Right atrium auricular region (tissue), 2 donors: ENCODE data around the gene SUMF1. TPM values are rescaled to one million over a fixed set of nuclear protein-coding genes. Genes with fewer than 3 reads are reported as not detected.

Source experiments
- DNase-seq: peaks from one replicate; pipeline ENCODE4 v3.0.0-alpha.2; 2019; ENCODE audit warnings: low spot score
- H3K27ac ChIP-seq, 2 donors: fragments of 200-600 bp; sonication (generic); 1 replicate in 1 of 2; 2 replicates in 1 of 2; pipeline ENCODE4 v1.5.1; 2016 to 2019
- H3K27me3 ChIP-seq, 2 donors: fragments of 200-600 bp; sonication (generic); one replicate each; pipeline versions ENCODE4 v1.5.1 to v1.6.0; 2017 to 2019
- H3K36me3 ChIP-seq: fragments of 200-600 bp; sonication (generic); one replicate; pipeline ENCODE4 v1.5.1; 2016
- H3K4me1 ChIP-seq, 2 donors: fragments of 200-600 bp; sonication (generic); one replicate each; pipeline versions ENCODE4 v1.5.1 to v1.6.0; 2017 to 2019
- H3K4me3 ChIP-seq, 2 donors: fragments of 200-600 bp; sonication (generic); 1 replicate in 1 of 2; 2 replicates in 1 of 2; pipeline ENCODE4 v1.5.1; 2017 to 2019; ENCODE audit warnings: mild to moderate bottlenecking in 1 of 2, moderate library complexity in 1 of 2
- H3K9me3 ChIP-seq, 2 donors: fragments of 200-600 bp; sonication (generic); one replicate each; pipeline ENCODE4 v1.5.1; 2019
- total RNA-seq, 2 donors: library from RNA; depleted of rRNA; stranded (reverse); fragments of >200 nt; gene quantifications; one replicate each; pipeline ENCODE4 v1.1.0, GENCODE V29; 2016
- TF ChIP-seq, protein P1 (sequence below), 2 donors: fragments of 200-600 bp; sonication (generic); IDR thresholded peaks; one replicate each; pipeline ENCODE4 v1.5.1; 2019; ENCODE audit warnings: antibody characterized with exemption in 2 of 2

The SUMF1 gene
- total RNA-seq, 2 donors from 2014 or later: 12.1 to 22.6 TPM

DNA sequence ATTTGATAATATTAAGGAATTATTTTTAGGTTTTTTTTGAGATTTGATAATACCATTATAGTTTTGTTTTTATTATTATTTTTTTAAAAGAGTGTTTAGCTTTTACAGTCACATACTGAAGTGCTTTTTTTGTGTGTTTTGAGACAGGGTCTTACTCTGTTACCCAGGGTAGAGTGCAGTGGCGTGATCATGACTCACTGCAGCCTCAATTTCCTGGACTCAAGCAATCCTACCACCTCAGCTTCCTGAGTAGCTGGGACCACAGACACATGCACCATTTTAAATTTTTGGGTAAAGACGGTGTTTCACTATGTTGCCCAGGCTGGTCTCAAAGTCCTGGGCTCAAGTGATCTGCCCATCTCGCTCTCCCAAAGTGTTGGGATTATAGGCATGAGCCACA, 73.0 kb downstream of the SUMF1 start:
- Histone ChIP-seq H3K27me3 (no peaks in the 10 kb centered on the region), H3K36me3 (no peaks in the 10 kb centered on the region), H3K4me3 (no peak overlapping the region), H3K27ac (no peak overlapping the region), H3K9me3 (no peaks in the 10 kb centered on the region), H3K4me1 (no peaks in the 10 kb centered on the region)
- DNase-seq: no peak
- TF ChIP-seq, protein P1, sequence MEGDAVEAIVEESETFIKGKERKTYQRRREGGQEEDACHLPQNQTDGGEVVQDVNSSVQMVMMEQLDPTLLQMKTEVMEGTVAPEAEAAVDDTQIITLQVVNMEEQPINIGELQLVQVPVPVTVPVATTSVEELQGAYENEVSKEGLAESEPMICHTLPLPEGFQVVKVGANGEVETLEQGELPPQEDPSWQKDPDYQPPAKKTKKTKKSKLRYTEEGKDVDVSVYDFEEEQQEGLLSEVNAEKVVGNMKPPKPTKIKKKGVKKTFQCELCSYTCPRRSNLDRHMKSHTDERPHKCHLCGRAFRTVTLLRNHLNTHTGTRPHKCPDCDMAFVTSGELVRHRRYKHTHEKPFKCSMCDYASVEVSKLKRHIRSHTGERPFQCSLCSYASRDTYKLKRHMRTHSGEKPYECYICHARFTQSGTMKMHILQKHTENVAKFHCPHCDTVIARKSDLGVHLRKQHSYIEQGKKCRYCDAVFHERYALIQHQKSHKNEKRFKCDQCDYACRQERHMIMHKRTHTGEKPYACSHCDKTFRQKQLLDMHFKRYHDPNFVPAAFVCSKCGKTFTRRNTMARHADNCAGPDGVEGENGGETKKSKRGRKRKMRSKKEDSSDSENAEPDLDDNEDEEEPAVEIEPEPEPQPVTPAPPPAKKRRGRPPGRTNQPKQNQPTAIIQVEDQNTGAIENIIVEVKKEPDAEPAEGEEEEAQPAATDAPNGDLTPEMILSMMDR (IDR thresholded peaks at IDR 0.05): no peak

DNA sequence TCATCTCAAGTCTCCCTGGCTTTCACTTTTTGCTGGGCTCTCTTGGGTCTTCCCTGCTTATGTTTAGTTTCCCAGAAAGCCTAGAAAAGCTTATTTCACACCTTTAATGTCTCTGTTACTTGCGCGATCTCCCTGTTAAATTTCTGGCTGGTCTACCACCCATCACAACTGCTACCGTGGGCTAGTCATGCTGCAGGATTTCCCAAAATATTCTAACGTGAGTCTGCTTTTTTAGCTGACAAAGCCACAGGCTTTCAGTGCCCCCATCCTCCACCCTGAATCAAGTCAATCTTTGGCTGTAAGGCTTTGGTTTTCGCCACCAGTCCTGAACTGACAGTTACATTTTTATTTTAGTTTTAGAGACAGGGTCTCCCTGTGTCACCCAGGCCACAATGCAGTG, 74.1 kb downstream of the SUMF1 start:
- TF ChIP-seq, protein P1 (IDR thresholded peaks at IDR 0.05): no peak
- no peaks in the 10 kb centered on the region for H3K9me3 ChIP-seq
- H3K27ac ChIP-seq: no peak overlapping the region
- H3K4me3 ChIP-seq: no peak overlapping the region
- H3K27me3 ChIP-seq: no peaks in the 10 kb centered on the region
- no peaks in the 10 kb centered on the region for H3K4me1 ChIP-seq
- H3K36me3 ChIP-seq: no peaks in the 10 kb centered on the region
- no peak for DNase-seq

DNA sequence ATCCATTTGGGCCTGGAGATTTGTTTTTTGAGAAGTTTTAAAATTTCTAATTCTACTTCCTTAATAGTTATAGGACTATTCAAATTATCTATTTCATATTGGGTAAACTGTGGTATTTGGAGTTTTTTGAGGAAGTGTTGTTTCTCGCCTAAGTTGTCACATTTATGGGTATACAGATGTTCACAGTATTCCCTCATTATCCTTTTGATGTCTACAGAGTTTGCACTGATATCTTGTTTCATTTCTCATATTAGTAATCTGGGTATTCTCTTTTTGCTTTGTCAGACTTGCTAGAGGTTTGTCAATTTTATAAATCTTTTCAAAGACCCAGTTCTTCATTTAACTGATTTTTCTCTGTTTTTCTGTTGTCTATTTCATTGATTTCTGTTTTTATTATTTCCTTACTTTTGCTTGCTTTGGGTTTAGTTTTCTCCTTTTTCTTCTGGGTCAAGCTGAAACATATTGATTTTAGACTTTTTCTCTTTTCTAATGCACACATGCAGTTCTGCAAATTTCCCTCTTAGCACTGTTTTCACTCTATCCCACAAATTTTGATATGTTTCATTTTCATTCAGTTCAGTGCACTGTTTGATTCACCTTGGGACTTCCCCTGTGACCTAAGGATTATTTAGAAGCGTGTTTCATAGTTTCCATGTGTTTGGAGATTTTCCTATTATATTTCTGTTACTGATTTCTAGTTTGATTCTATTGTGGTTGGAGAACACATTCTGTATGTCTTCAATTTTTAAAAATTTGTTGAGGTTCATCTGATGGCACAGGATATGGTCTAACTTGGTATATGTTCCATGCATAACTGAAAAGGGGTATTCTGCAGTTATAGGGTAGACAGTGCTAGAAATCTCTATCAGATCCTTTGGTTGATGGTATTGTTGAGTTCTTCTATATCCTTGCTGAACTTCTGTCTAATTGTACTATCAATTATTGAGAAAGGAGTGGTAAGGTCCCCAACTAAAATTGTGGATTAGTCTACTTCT, 79.6 kb downstream of the SUMF1 start:
- no peak for DNase-seq
- Histone ChIP-seq H3K4me1 (no peaks in the 10 kb centered on the region), H3K27ac (no peak overlapping the region), H3K36me3 (no peaks in the 10 kb centered on the region), H3K9me3 (no peaks in the 10 kb centered on the region), H3K27me3 (no peaks in the 10 kb centered on the region), H3K4me3 (no peak overlapping the region)
- TF ChIP-seq, protein P1 (IDR thresholded peaks at IDR 0.05): no peak

DNA sequence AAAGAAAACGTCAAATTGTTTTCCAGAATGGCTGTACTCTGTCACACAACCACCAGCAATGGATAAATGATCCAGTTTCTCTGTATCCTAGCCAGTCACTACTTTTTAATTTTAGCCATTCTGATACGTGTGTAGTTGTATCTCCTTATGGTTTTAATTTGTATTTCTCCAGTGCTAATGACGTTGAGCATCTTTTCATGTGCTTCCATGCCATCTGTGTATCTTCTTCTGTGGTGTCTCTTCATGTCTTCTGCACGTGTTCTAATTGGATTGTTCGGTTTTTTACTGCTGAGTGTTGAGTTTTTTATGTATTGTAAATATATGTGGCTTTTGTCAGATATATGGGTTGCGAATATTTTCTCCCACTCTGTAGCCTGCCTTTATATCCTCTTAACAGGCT, 81.9 kb downstream of the SUMF1 start:
- TF ChIP-seq, protein P1 (IDR thresholded peaks at IDR 0.05): no peak
- H3K9me3 ChIP-seq: no peaks in the 10 kb centered on the region

DNA sequence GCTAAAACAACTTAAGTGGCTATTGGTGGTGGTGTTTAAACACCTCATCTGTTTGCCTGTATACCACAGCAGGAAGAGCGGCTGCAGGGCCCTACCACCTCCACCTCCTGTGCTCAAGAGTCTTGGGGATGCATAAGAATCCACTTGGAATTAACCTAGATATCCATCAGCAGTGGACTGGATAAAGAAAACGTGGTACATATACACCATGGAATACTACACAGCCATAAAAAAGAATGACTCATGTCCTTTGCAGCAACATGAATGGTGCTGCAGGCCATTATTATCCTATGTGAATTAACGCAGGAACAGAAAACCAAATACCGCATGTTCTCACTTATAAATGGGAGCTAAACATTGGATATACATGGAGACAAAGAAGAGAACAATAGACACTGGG, 87.1 kb downstream of the SUMF1 start:
- no peak overlapping the region for H3K4me3 ChIP-seq
- H3K27ac ChIP-seq: no peak overlapping the region
- no peaks in the 10 kb centered on the region for H3K4me1 ChIP-seq
- H3K27me3 ChIP-seq: no peaks in the 10 kb centered on the region
- TF ChIP-seq, protein P1 (IDR thresholded peaks at IDR 0.05): no peak
- no peaks in the 10 kb centered on the region for H3K36me3 ChIP-seq
- no peaks in the 10 kb centered on the region for H3K9me3 ChIP-seq
- DNase-seq: no peak

More for the DNA sequence above, 81.9 kb downstream of the SUMF1 start:
- Histone ChIP-seq H3K27me3 (no peaks in the 10 kb centered on the region), H3K36me3 (no peaks in the 10 kb centered on the region), H3K27ac (no peak overlapping the region), H3K4me1 (no peaks in the 10 kb centered on the region), H3K4me3 (no peak overlapping the region)
- no peak for DNase-seq
